Progenitor cell of endocrine pancreas (in vitro differentiated cells): Measurements from ENCODE around the gene SPRED2. TPM values are rescaled to one million over a fixed set of nuclear protein-coding genes. Genes with fewer than 3 reads are reported as not detected.

ENCODE experiments used
- DNase-seq: peaks from one replicate; pipeline ENCODE4 v3.0.0; 2021; ENCODE audit warnings: low spot score; ENCODE audit not compliant: unreplicated experiment
- H3K27ac Mint-ChIP-seq: 2 replicates; pipeline ENCODE4 v1.8.0; 2021; ENCODE audit warnings: mild to moderate bottlenecking, moderate library complexity, mixed read lengths
- H3K27me3 Mint-ChIP-seq: 2 replicates; pipeline ENCODE4 v1.8.0; 2021; ENCODE audit warnings: mixed read lengths
- H3K36me3 Mint-ChIP-seq: 2 replicates; pipeline ENCODE4 v1.8.0; 2022; ENCODE audit warnings: mixed read lengths; ENCODE audit not compliant: insufficient read depth
- H3K4me1 Mint-ChIP-seq: 2 replicates; pipeline ENCODE4 v1.8.0; 2021; ENCODE audit warnings: low read depth, mixed read lengths
- H3K4me3 Mint-ChIP-seq: 2 replicates; pipeline ENCODE4 v1.8.0; 2021; ENCODE audit warnings: low read depth, mild to moderate bottlenecking, moderate library complexity, mixed read lengths
- H3K9me3 Mint-ChIP-seq: 2 replicates; pipeline ENCODE4 v1.8.0; 2021; ENCODE audit warnings: low read depth, mixed read lengths
- CTCF ChIP-seq: fragments of 200-600 bp; sonication (generic); IDR thresholded peaks from one replicate; pipeline ENCODE4 v1.5.0; 2021; ENCODE audit warnings: antibody characterized with exemption, mild to moderate bottlenecking; ENCODE audit not compliant: unreplicated experiment
- total RNA-seq: library from RNA; stranded (reverse); gene quantifications from 2 replicates; pipeline ENCODE4 v1.2.1, GENCODE V29; 2021

Gene SPRED2
- total RNA-seq, 1 donor from 2014 or later, result 38.6 TPM

- Mint-ChIP-seq H3K27me3 (peaks cover 4% of the 10 kb centered on the region), H3K9me3 (peaks cover 6% of the 10 kb centered on the region), H3K4me1 (peaks cover 3% of the 10 kb centered on the region), H3K4me3 (no peak overlapping the region), H3K27ac (no peak overlapping the region), H3K36me3 (peaks cover 2% of the 10 kb centered on the region)
- TF ChIP-seq CTCF, result no peak
- no peak for DNase-seq
These were observed 11.2 kb upstream of the SPRED2 start for GRCh38 chr2:65443509-65444186.

- Mint-ChIP-seq H3K27me3 (peaks cover 4% of the 10 kb centered on the region), H3K4me3 (no peak overlapping the region), H3K9me3 (peaks cover under 1% of the 10 kb centered on the region), H3K36me3 (no peaks in the 10 kb centered on the region), H3K27ac (no peak overlapping the region), H3K4me1 (peaks cover 10% of the 10 kb centered on the region)
- TF ChIP-seq CTCF, result no peak
- DNase-seq, result no peak
These were observed 10.1 kb upstream of the SPRED2 start for GRCh38 chr2:65442420-65443020.

GRCh38 chr2:65438137-65438899 is 5.9 kb upstream of the SPRED2 start:
- no peak for TF ChIP-seq CTCF
- no peak overlapping the region for H3K27ac Mint-ChIP-seq
- no peaks in the 10 kb centered on the region for H3K9me3 Mint-ChIP-seq
- no peak for DNase-seq
- H3K27me3 Mint-ChIP-seq, result peaks cover 4% of the 10 kb centered on the region
- no peaks in the 10 kb centered on the region for H3K36me3 Mint-ChIP-seq
- H3K4me3 Mint-ChIP-seq, result peak overlapping the region; percentile 38
- peaks cover 28% of the 10 kb centered on the region for H3K4me1 Mint-ChIP-seq

GRCh38 chr2:65437392-65438135 is 5.2 kb upstream of the SPRED2 start:
- peak overlapping the region; percentile 98 for H3K27ac Mint-ChIP-seq
- peaks cover 28% of the 10 kb centered on the region for H3K4me1 Mint-ChIP-seq

More at GRCh38 chr2:65437392-65438135, 5.2 kb upstream of the SPRED2 start:
- TF ChIP-seq CTCF, result no peak
- peaks cover 4% of the 10 kb centered on the region for H3K27me3 Mint-ChIP-seq
- no peak for DNase-seq
- no peaks in the 10 kb centered on the region for H3K36me3 Mint-ChIP-seq
- H3K9me3 Mint-ChIP-seq, result no peaks in the 10 kb centered on the region
- peak overlapping the region; percentile 98 for H3K4me3 Mint-ChIP-seq
